Measurements from ENCODE around the gene RCCD1. TPM values are rescaled to one million over a fixed set of nuclear protein-coding genes. Genes with fewer than 3 reads are reported as not detected.
A peak's percentile ranks its signal among the peaks of the same experiment; 100 is the strongest.

Gene RCCD1
- total and polyA plus RNA-seq, 2 of the 8 experiments (the other 6 are each of a cell fraction or from before 2014, with no cell fraction given) = 9.9 to 18.8 TPM

DNA sequence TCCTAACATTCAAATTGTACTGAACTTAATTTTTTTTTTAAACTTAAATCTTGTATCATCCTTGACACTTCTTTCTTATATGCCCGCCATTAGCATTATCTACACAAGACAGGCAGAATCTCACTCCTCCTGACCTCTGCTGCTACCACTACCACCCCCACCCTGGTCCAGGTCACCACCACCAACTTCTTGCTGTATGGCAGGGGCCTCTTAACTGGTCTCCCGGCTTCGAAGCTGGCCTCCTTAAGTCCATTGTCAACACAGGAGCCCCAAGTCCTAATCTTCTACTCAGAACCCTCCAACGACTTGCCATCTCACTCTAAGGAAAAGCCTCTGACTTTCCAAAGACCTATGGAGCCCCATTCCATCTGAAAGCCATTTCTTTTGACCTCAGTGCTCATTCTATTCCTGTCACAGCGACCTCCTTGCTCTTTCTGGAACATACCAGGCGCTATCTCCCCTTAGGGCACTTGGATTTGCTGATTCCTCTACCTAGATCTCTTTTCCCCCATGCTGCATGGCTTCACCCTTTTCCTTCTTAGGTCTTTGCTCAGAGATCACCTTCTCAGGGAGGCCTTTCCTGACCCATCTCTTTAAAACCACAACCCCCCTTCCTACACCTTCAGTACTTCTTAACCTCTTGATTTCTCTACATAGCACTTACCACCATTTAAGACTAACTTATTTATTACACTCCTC is 37.1 kb downstream of the RCCD1 start:
- Histone ChIP-seq H3K18ac (ENCODE audit: extremely low read depth, low read length) (no peak overlapping the region; the same call in 1 of the 2 replicates), H3K27me3 (replicated peaks in 1 of 4; ENCODE audit: control insufficient read depth in 3 of 4, extremely low read depth in 1 of 4, insufficient read depth in 3 of 4, low read length in 3 of 4) (no peaks in the 10 kb centered on the region), H4K20me1 (replicated peaks in 1 of 2; ENCODE audit: control insufficient read depth in 1 of 2, insufficient read depth in 2 of 2, low read length in 2 of 2) (peaks cover 11 to 12% of the 10 kb centered on the region in 2 experiments), H4K8ac (ENCODE audit: extremely low read depth, insufficient read depth, low read length) (no peak overlapping the region), H3K79me2 (ENCODE audit: control insufficient read depth in 1 of 2, insufficient read depth in 2 of 2, low read length in 2 of 2) (peaks cover 29 to 83% of the 10 kb centered on the region in 2 experiments), H3K56ac (replicated peaks; ENCODE audit: insufficient read length, low read depth, low read length) (no peak overlapping the region), H3K4ac (replicated peaks; ENCODE audit: insufficient read length, low read depth, low read length) (no peak overlapping the region), H3K36me3 (ENCODE audit: control insufficient read depth in 2 of 4, insufficient read depth in 4 of 4, low read length in 3 of 4) (no peaks in the 10 kb centered on the region), H2AK5ac (ENCODE audit: low read depth, low read length) (no peak overlapping the region), H2AFZ (ENCODE audit: low read length) (no peak overlapping the region), H2BK15ac (ENCODE audit: low read length) (no peak overlapping the region), H4K5ac (ENCODE audit: insufficient read length, low read depth, low read length) (no peak overlapping the region), H4K91ac (replicated peaks; ENCODE audit: insufficient read length, low read length) (no peak overlapping the region), H3K79me1 (ENCODE audit: low read depth, low read length) (peaks cover 6% of the 10 kb centered on the region), H3K23ac (ENCODE audit: insufficient read length) (no peak overlapping the region), H2BK120ac (replicated peaks; ENCODE audit: low read depth, low read length) (no peak overlapping the region), H3K23me2 (ENCODE audit: low read depth, low read length) (peaks cover 9% of the 10 kb centered on the region), H3K4me3 (ENCODE audit: extremely low read depth in 1 of 4, insufficient read depth in 2 of 4, low read depth in 3 of 4, low read length in 4 of 4) (no peak overlapping the region), H3K4me1 (replicated peaks in 1 of 4; ENCODE audit: control insufficient read depth in 3 of 4, insufficient read depth in 4 of 4, low read length in 3 of 4) (peaks cover 0 to 5% (median 2%) of the 10 kb centered on the region in 4 experiments; a peak in 1 of 7 replicates), H3K4me2 (ENCODE audit: insufficient read depth in 1 of 2, low read depth in 2 of 2, low read length in 2 of 2) (peak overlapping the region; percentile 11 to 26; a peak in 2 of 4 replicates), H3K27ac (ENCODE audit: low read depth, low read length) (no peak overlapping the region), H3K14ac (ENCODE audit: insufficient read length) (no peak overlapping the region), H2BK20ac (ENCODE audit: low read length) (no peak overlapping the region), H3K9ac (replicated peaks in 1 of 4; ENCODE audit: extremely low read depth in 1 of 4, low read depth in 3 of 4, low read length in 3 of 4) (no peak overlapping the region; a peak in 1 of 7 replicates), H2BK12ac (ENCODE audit: low read depth, low read length) (no peak overlapping the region), H2BK5ac (ENCODE audit: low read depth, low read length) (no peak overlapping the region), H3K9me3 (ENCODE audit: insufficient read depth in 2 of 2, low read depth in 1 of 2, low read length in 1 of 2) (no peaks in the 10 kb centered on the region)
- no peak for FAIRE-seq
- ChIA-PET POLR2A (ENCODE audit: partially characterized antibody) (no interaction called here), CTCF (ENCODE audit: partially characterized antibody) (interaction anchor here (1.3 to 2.2 kb wide), 2 partner anchors 34 to 57 kb away, joined by 3 to 5 read pairs; partner anchors contain the start of gene UNC45A)
- 89% methylated on average over 6 of the region's 6 CpGs; no CpG with 5 or more reads in 1 of the 2 experiments for WGBS, 2 experiments (ENCODE audit: extremely low coverage in 1 of 2, insufficient coverage in 1 of 2, insufficient read length in 1 of 2, insufficient replicate concordance in 2 of 2, low coverage in 1 of 2, low lambda C conversion rate in 2 of 2, missing lambda C conversion rate in 1 of 2)
- no peak for DNase-seq (ENCODE audit: low read depth in 1 of 2, low spot score in 2 of 2)
- TF ChIP-seq SUZ12 (IDR thresholded peaks at IDR 0.05; ENCODE audit: low read length) (no peak), CREB1 (IDR thresholded peaks at IDR 0.05) (no peak), SP2 (IDR thresholded peaks at IDR 0.05; ENCODE audit: low read length) (no peak), EGR1 (IDR thresholded peaks at IDR 0.05; ENCODE audit: borderline replicate concordance, low read depth, low read length) (no peak), KDM5A (IDR thresholded peaks at IDR 0.05; ENCODE audit: low read length) (no peak), EP300 (IDR thresholded peaks at IDR 0.05; ENCODE audit: borderline replicate concordance in 1 of 2, low read depth in 2 of 2, low read length in 2 of 2) (no peak), SAP30 (IDR thresholded peaks at IDR 0.05; ENCODE audit: insufficient read depth, insufficient replicate concordance, low read length) (no peak), TAF7 (optimal IDR thresholded peaks at IDR 0.05; ENCODE audit: borderline replicate concordance, low read depth, low read length) (no peak), SIX5 (IDR thresholded peaks at IDR 0.05; ENCODE audit: low read depth, low read length) (no peak), KDM4A (IDR thresholded peaks at IDR 0.05; ENCODE audit: low read depth, low read length, severe bottlenecking) (no peak), NRF1 (IDR thresholded peaks at IDR 0.05; ENCODE audit: low read depth, low read length) (no peak), POU5F1 (IDR thresholded peaks at IDR 0.05; ENCODE audit: low read depth, low read length) (no peak), POLR2A (IDR thresholded peaks at IDR 0.05; ENCODE audit: control extremely low read depth in 1 of 2, low read depth in 2 of 2, low read length in 2 of 2) (no peak), JUND (IDR thresholded peaks at IDR 0.05; ENCODE audit: low read length) (no peak)

Measured in H1 (cell line).